K562 (cell line): ENCODE measurements around the gene AANAT. TPM values are rescaled to one million over a fixed set of nuclear protein-coding genes. Genes with fewer than 3 reads are reported as not detected.

ENCODE experiments used
- ATAC-seq: fragments of 200-7000 bp; cut with Tn5 transposase; 3 replicates; pipeline ENCODE4 v1.9.1; 2020; ENCODE audit warnings: moderate library complexity
- BruUV-seq: library from RNA; stranded (reverse); fragments of 400-500 nt; replicated peaks from 2 replicates; lab custom pipeline; 2021; lab: Mats Ljungman, UMichigan
- CTCF ChIA-PET: fragments of 300-600 bp; formaldehyde crosslinking; extraction: SDS; loops from one replicate; lab custom pipeline; 2021; ENCODE audit warnings: low intra/inter-chr PET ratio; lab: Yijun Ruan, JAX
- POLR2A ChIA-PET: fragments of 300-600, 350-650 bp; sonication (Branson Sonifier 250); formaldehyde crosslinking; extraction: SDS; loops from one replicate; lab custom pipeline; 2021; ENCODE audit warnings: antibody characterized with exemption, inconsistent platforms; lab: Yijun Ruan, JAX
- DNase-seq, 4 experiments: peaks; one replicate each; pipeline versions ENCODE4 v3.0.0 to v3.0.0-alpha.2; 2011 to 2018; ENCODE audit warnings: low spot score in 3 of 4, mixed read lengths in 3 of 4; ENCODE audit errors: extremely low read depth in 1 of 4
- FAIRE-seq: peaks from 2 replicates; lab custom pipeline; 2011; peaks lifted over from hg19 to GRCh38; lab: Jason Lieb, UNC
- H2AFZ ChIP-seq: 2 replicates; pipeline ENCODE4 v1.6.0; 2011; ENCODE audit warnings: low read depth, low read length, control low read depth, inconsistent platforms
- H3K27ac ChIP-seq: fragments of 200-600 bp; 3 replicates; pipeline ENCODE4 v1.8.0; 2011; ENCODE audit warnings: low read depth, mild to moderate bottlenecking, control low read depth, inconsistent platforms, low read length, moderate library complexity, mixed read lengths; ENCODE audit errors: extremely low read depth
- H3K27me3 ChIP-seq, 2 experiments: fragments of 300-600 bp in 1 of 2; 2 replicates in 1 of 2; 3 replicates in 1 of 2; pipeline versions ENCODE4 v1.6.0 to v1.8.0; 2011; ENCODE audit warnings: inconsistent platforms in 2 of 2, low read length in 2 of 2, mild to moderate bottlenecking in 1 of 2, mixed read lengths in 1 of 2, moderate library complexity in 1 of 2; ENCODE audit not compliant: control insufficient read depth in 2 of 2, insufficient read depth in 2 of 2
- H3K36me3 ChIP-seq: fragments of 300-600 bp; 3 replicates; pipeline ENCODE4 v1.8.0; 2011; ENCODE audit warnings: mild to moderate bottlenecking, low read length, inconsistent platforms; ENCODE audit not compliant: control insufficient read depth, insufficient read depth
- H3K4me1 ChIP-seq, 2 experiments: fragments of 200-600 bp in 1 of 2; replicated peaks in 1 of 2; 2 replicates in 1 of 2; 3 replicates in 1 of 2; pipeline versions ENCODE4 v1.5.1 to v1.8.0; 2011; ENCODE audit warnings: inconsistent platforms in 2 of 2, low read length in 2 of 2, mild to moderate bottlenecking in 1 of 2, mixed read lengths in 1 of 2, moderate library complexity in 1 of 2; ENCODE audit not compliant: control insufficient read depth in 2 of 2, insufficient read depth in 2 of 2
- H3K4me2 ChIP-seq: 2 replicates; pipeline ENCODE4 v1.6.1; 2011; ENCODE audit warnings: low read length, control low read depth, inconsistent platforms, mixed read lengths; ENCODE audit not compliant: insufficient read depth
- H3K4me3 ChIP-seq: fragments of 200-600 bp; sonication (generic), shearing (Covaris generic); 2 replicates; pipeline ENCODE4 v1.5.1; 2016; ENCODE audit warnings: control low read depth, inconsistent platforms
- H3K79me2 ChIP-seq: fragments of 200-600 bp; 3 replicates; pipeline ENCODE4 v1.8.0; 2011; ENCODE audit warnings: low read length, inconsistent platforms; ENCODE audit not compliant: control insufficient read depth, insufficient read depth
- H3K9ac ChIP-seq, 2 experiments: 2 replicates each; pipeline versions ENCODE4 v1.6.0 to v1.6.1; 2011; ENCODE audit warnings: low read depth in 2 of 2, low read length in 2 of 2, control low read depth in 1 of 2, inconsistent platforms in 1 of 2, mild to moderate bottlenecking in 1 of 2, mixed read lengths in 1 of 2; ENCODE audit not compliant: insufficient read depth in 1 of 2
- H3K9me1 ChIP-seq: one replicate; pipeline ENCODE4 v1.6.0; 2011; ENCODE audit warnings: inconsistent platforms, mild to moderate bottlenecking, low read length, moderate library complexity; ENCODE audit not compliant: control insufficient read depth, insufficient read depth
- H3K9me3 ChIP-seq: replicated peaks from 2 replicates; pipeline ENCODE4 v1.5.1; 2011; ENCODE audit warnings: low read depth, low read length, inconsistent platforms; ENCODE audit not compliant: control insufficient read depth, insufficient read depth
- H4K20me1 ChIP-seq: replicated peaks from 2 replicates; pipeline ENCODE4 v1.6.1; 2011; ENCODE audit warnings: low read length, inconsistent platforms, mixed read lengths; ENCODE audit not compliant: control insufficient read depth, insufficient read depth
- ARID1B ChIP-seq: fragments of 450-650 bp; IDR thresholded peaks from 2 replicates; pipeline ENCODE4 v1.6.1; 2016; ENCODE audit warnings: antibody characterized with exemption, mild to moderate bottlenecking, inconsistent platforms
- FIP1L1 ChIP-seq: fragments of 200-400 bp; formaldehyde crosslinking; IDR thresholded peaks from 2 replicates; pipeline ENCODE4 v1.6.1; 2018; ENCODE audit warnings: mild to moderate bottlenecking, low read depth, low read length; ENCODE audit not compliant: poor library complexity, severe bottlenecking
- FOXK2 ChIP-seq, 2 experiments: fragments of 450-650 bp; IDR thresholded peaks in 1 of 2; conservative IDR thresholded peaks in 1 of 2; 2 replicates each; pipeline ENCODE4 v1.6.1; 2016; ENCODE audit warnings: low read depth in 2 of 2, mild to moderate bottlenecking in 1 of 2
- ZNF263 ChIP-seq: sonication (generic); formaldehyde crosslinking; IDR thresholded peaks from 2 replicates; pipeline ENCODE4 v1.8.0; 2022; ENCODE audit warnings: mild to moderate bottlenecking, missing genetic modification reagents, borderline replicate concordance
- WGBS: fragments of 100-300 bp; shearing (Covaris generic); methylation state at CpG from one replicate; pipeline ENCODE4 v1.1.6; 2016; ENCODE audit warnings: low coverage, mixed read lengths; ENCODE audit not compliant: insufficient coverage; ENCODE audit errors: missing lambda C conversion rate; 5-methylcytosine and 5-hydroxymethylcytosine counted together
- in situ Hi-C: fragments of 300-500 bp; cut with MboI; formaldehyde crosslinking; loops from 4 replicates; pipeline ENCODE4 v1.15.0; 2018; ENCODE audit warnings: inconsistent platforms, mixed read lengths
- intact Hi-C: fragments of 100-400 bp; cut with micrococcal nuclease; formaldehyde crosslinking; loops from 2 replicates; pipeline ENCODE4 v1.14.2; 2022
- polyA plus RNA-seq, 8 experiments: library from polyadenylated mRNA; depleted of rRNA in 4 of 8; stranded (reverse) in 5 of 8; unstranded in 3 of 8; fragments of >200 nt; fragmentation: Nextera tagmentation in 2 of 8; fragmentation: Illumina TruSeq in 1 of 8; extraction: Ambion mirVana in 2 of 8; extraction: Trizol in 1 of 8; gene quantifications; 2 replicates each; pipeline versions ENCODE4 v1.2.1 to v1.2.3, GENCODE V29; 2011 to 2014; ENCODE audit warnings: inconsistent platforms in 1 of 8, missing spikeins in 1 of 8
- total RNA-seq, 7 experiments: library from RNA; depleted of rRNA in 6 of 7; stranded (reverse); fragments of >200 nt in 6 of 7; fragmentation: Illumina TruSeq in 2 of 7; extraction: Trizol in 2 of 7; gene quantifications; 2 replicates each; pipeline versions ENCODE4 v1.2.1 to v1.2.3, GENCODE V29; 2011 to 2021; ENCODE audit warnings: low replicate concordance in 1 of 7
- TF ChIP-seq, protein P1 (sequence below), 2 experiments: IDR thresholded peaks; 2 replicates each; pipeline ENCODE4 v1.6.1; 2012; ENCODE audit warnings: improper control_type of control experiment in 2 of 2, low read depth in 2 of 2, low read length in 2 of 2, borderline replicate concordance in 1 of 2
- TF ChIP-seq, protein P2 (sequence below), 2 experiments: fragments of 450-650 bp; formaldehyde crosslinking in 1 of 2; IDR thresholded peaks; 2 replicates each; pipeline versions ENCODE4 v1.4.0 to v1.6.1; 2014 to 2020; ENCODE audit warnings: mild to moderate bottlenecking in 2 of 2, borderline replicate concordance in 1 of 2, low read depth in 1 of 2
- TF ChIP-seq, protein P3 (sequence below), 3 experiments: IDR thresholded peaks in 2 of 3; conservative IDR thresholded peaks in 1 of 3; 2 replicates each; pipeline ENCODE4 v1.5.1; 2011 to 2012; ENCODE audit warnings: low read length in 3 of 3, mild to moderate bottlenecking in 3 of 3, control low read depth in 2 of 3, improper control_type of control experiment in 1 of 3, inconsistent platforms in 1 of 3, low read depth in 1 of 3, mixed read lengths in 1 of 3, moderate library complexity in 1 of 3; ENCODE audit not compliant: insufficient read depth in 2 of 3

Gene AANAT
- total and polyA plus RNA-seq, 9 of the 15 experiments (the other 6 are each of a cell fraction or from before 2014, with no cell fraction given) = not detected

DNA sequence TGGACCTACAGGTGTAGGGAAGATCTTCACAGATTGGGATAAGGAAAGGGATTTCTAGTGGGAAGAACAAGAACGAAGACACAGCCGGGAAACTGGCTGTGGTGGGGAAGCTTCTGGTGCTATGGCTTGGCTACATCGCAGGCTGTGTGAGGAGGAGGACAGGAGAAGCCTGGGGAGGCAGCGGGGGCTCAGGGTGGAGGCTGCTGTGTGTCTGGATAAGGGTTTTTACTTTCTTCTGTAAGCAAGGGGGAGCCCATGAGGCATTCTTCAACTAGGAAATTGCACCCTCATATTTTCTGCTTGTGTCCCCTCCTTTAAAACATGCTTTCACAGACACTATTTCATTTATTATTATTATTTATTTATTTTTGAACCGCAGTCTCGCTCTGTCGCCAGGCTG lies 36.7 kb downstream of the AANAT start:
- Histone ChIP-seq H4K20me1 (no peaks in the 10 kb centered on the region), H3K79me2 (no peaks in the 10 kb centered on the region), H3K4me1 (peaks cover 20 to 34% of the 10 kb centered on the region in 2 experiments; a peak in 4 of 5 replicates), H2AFZ (no peak overlapping the region), H3K27ac (no peak overlapping the region), H3K4me3 (no peak overlapping the region), H3K9me3 (no peaks in the 10 kb centered on the region), H3K9ac (no peak overlapping the region), H3K4me2 (no peak overlapping the region), H3K9me1 (peaks cover 4% of the 10 kb centered on the region), H3K27me3 (no peaks in the 10 kb centered on the region), H3K36me3 (no peaks in the 10 kb centered on the region)
- ATAC-seq (peak; percentile 56), FAIRE-seq (peak; percentile 44), DNase-seq (peak; percentile 40 to 77 (median 56))
- in situ Hi-C loops = no loop called here
- ChIA-PET POLR2A (interaction anchor here (0.6 to 1.4 kb wide), 6 partner anchors 11 to 151 kb away, joined by 3 to 5 read pairs (median 4); no protein-coding TSS in a partner anchor), CTCF (interaction anchor here (0.6 to 5.2 kb wide), 5 partner anchors 38 to 177 kb away, joined by 3 to 100 read pairs (median 3); partner anchors contain the start of gene AANAT)
- intact Hi-C loops = no loop called here
- no TSS peak for BruUV-seq
- 39% methylated on average over 6 of the region's 7 CpGs for WGBS
- TF ChIP-seq ARID1B = 0 out of 2 replicates have a peak, but pooled peaks have one; percentile 9
- TF ChIP-seq ZNF263 (CRISPR knock-in tag) = peak; percentile 36; the same call in 1 of the 2 replicates
- TF ChIP-seq, protein P1, sequence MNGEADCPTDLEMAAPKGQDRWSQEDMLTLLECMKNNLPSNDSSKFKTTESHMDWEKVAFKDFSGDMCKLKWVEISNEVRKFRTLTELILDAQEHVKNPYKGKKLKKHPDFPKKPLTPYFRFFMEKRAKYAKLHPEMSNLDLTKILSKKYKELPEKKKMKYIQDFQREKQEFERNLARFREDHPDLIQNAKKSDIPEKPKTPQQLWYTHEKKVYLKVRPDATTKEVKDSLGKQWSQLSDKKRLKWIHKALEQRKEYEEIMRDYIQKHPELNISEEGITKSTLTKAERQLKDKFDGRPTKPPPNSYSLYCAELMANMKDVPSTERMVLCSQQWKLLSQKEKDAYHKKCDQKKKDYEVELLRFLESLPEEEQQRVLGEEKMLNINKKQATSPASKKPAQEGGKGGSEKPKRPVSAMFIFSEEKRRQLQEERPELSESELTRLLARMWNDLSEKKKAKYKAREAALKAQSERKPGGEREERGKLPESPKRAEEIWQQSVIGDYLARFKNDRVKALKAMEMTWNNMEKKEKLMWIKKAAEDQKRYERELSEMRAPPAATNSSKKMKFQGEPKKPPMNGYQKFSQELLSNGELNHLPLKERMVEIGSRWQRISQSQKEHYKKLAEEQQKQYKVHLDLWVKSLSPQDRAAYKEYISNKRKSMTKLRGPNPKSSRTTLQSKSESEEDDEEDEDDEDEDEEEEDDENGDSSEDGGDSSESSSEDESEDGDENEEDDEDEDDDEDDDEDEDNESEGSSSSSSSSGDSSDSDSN (IDR thresholded peaks at IDR 0.05; ENCODE audit: borderline replicate concordance in 1 of 2, low read depth in 2 of 2, low read length in 2 of 2) = 0 out of 4 replicates have a peak, but pooled peaks of 1 of the 2 experiments have one; percentile 54
- TF ChIP-seq FIP1L1 = no peak
- TF ChIP-seq, protein P2, sequence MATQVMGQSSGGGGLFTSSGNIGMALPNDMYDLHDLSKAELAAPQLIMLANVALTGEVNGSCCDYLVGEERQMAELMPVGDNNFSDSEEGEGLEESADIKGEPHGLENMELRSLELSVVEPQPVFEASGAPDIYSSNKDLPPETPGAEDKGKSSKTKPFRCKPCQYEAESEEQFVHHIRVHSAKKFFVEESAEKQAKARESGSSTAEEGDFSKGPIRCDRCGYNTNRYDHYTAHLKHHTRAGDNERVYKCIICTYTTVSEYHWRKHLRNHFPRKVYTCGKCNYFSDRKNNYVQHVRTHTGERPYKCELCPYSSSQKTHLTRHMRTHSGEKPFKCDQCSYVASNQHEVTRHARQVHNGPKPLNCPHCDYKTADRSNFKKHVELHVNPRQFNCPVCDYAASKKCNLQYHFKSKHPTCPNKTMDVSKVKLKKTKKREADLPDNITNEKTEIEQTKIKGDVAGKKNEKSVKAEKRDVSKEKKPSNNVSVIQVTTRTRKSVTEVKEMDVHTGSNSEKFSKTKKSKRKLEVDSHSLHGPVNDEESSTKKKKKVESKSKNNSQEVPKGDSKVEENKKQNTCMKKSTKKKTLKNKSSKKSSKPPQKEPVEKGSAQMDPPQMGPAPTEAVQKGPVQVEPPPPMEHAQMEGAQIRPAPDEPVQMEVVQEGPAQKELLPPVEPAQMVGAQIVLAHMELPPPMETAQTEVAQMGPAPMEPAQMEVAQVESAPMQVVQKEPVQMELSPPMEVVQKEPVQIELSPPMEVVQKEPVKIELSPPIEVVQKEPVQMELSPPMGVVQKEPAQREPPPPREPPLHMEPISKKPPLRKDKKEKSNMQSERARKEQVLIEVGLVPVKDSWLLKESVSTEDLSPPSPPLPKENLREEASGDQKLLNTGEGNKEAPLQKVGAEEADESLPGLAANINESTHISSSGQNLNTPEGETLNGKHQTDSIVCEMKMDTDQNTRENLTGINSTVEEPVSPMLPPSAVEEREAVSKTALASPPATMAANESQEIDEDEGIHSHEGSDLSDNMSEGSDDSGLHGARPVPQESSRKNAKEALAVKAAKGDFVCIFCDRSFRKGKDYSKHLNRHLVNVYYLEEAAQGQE (IDR thresholded peaks at IDR 0.05; ENCODE audit: borderline replicate concordance) = peak; percentile 17; the same call in 1 of the 2 replicates
- TF ChIP-seq, protein P2 (CRISPR knock-in tag; IDR thresholded peaks at IDR 0.05; ENCODE audit: low read depth) = no peak
- TF ChIP-seq FOXK2 (conservative IDR thresholded peaks at IDR 0.05 in 1 of 2, IDR thresholded peaks at IDR 0.05 in 1 of 2; ENCODE audit: low read depth in 2 of 2) = 0 out of 4 replicates have a peak, but pooled peaks of 1 of the 2 experiments have one; percentile 10
- TF ChIP-seq, protein P3, sequence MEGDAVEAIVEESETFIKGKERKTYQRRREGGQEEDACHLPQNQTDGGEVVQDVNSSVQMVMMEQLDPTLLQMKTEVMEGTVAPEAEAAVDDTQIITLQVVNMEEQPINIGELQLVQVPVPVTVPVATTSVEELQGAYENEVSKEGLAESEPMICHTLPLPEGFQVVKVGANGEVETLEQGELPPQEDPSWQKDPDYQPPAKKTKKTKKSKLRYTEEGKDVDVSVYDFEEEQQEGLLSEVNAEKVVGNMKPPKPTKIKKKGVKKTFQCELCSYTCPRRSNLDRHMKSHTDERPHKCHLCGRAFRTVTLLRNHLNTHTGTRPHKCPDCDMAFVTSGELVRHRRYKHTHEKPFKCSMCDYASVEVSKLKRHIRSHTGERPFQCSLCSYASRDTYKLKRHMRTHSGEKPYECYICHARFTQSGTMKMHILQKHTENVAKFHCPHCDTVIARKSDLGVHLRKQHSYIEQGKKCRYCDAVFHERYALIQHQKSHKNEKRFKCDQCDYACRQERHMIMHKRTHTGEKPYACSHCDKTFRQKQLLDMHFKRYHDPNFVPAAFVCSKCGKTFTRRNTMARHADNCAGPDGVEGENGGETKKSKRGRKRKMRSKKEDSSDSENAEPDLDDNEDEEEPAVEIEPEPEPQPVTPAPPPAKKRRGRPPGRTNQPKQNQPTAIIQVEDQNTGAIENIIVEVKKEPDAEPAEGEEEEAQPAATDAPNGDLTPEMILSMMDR (IDR thresholded peaks at IDR 0.05 in 2 of 3, conservative IDR thresholded peaks at IDR 0.05 in 1 of 3; ENCODE audit: insufficient read depth in 2 of 3, low read depth in 1 of 3, low read length in 3 of 3) = peak; percentile 66 to 95 (median 85)
